GM18526 (cell line): ENCODE results near the gene TP63.

ENCODE experiments used
- POLR2A ChIP-seq: IDR thresholded peaks from 3 replicates; pipeline ENCODE4 v1.6.1; 2011; ENCODE audit not compliant: insufficient read length; ENCODE audit errors: extremely low read depth

The TP63 gene

DNA sequence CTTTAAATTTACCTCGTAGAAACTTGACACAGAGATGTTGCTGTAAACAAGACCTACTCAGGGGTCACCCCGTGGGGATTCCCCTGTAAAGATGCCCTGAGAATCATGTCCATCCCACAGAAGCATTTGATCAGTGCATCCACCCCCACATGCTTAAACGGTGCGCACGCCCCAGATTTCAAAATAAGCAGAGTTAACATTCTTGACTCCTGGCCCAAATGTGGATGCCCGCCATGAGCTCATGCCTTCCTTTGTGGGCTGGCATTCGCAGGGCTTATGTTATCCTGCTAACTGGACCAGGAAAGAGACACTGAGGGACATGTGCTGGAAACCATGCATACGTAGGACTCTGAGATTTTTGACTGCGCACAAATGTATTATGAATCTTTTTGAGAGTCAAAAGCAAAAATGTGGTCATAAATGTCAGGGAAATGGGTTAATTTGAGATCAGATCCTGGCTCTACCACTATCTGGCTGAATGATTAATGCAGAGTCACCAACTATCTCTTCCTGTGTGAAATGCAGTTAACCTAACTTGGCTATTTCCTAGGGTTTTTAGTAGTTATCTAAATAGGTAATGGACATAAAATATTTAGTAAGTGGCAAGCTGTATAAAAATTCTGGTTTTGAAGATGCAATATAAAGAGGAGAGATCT is 9.1 kb upstream of the TP63 start:
- TF ChIP-seq POLR2A = no peak

GRCh38 chr3:189622629-189623028 is 8.6 kb upstream of the TP63 start:
- TF ChIP-seq POLR2A = no peak

- no peak for TF ChIP-seq POLR2A
These were observed 7.1 kb upstream of the TP63 start for GRCh38 chr3:189624130-189624529.

- TF ChIP-seq POLR2A = no peak
These were observed 6.1 kb upstream of the TP63 start for GRCh38 chr3:189625071-189625470.

GRCh38 chr3:189625572-189625971 is 5.6 kb upstream of the TP63 start:
- TF ChIP-seq POLR2A = no peak

DNA sequence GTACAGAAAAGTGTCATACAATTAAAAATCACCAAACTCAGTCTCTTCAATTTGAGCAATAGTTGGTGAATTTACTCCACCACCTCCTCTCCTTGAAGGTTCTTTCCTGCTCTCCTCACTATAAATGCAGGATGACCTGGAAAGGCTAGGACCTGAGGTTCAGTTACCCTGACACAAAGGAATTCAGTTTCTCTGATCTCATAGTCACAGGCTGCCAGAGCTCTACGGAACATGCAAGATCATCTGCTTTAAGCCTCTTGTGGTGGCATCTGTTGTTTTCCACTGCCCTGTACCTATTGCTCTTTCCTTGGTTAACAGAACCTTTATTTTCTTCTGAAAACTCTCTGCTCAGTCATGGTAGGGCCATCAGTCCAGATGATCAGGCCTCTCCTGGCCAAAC is 4.9 kb upstream of the TP63 start:
- no peak for TF ChIP-seq POLR2A

GRCh38 chr3:189629803-189630455 is 1.3 kb upstream of the TP63 start:
- no peak for TF ChIP-seq POLR2A

GRCh38 chr3:189630767-189631372 is 319 bp upstream of the TP63 start:
- no peak for TF ChIP-seq POLR2A

DNA sequence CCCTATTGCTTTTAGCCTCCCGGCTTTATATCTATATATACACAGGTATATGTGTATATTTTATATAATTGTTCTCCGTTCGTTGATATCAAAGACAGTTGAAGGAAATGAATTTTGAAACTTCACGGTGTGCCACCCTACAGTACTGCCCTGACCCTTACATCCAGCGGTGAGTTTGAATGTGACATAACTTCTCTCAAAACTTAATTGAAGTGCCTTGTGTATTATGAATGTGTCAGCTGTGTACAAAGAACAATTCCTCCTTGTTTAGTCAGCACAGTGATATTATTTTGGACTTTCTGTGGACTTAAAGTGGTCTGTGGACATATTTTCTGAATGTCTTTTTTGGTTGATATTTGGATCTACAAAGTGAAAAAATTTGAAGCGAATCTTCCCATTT is 220 bp downstream of the TP63 start:
- TF ChIP-seq POLR2A = no peak

GRCh38 chr3:189632242-189632641 is 1.1 kb downstream of the TP63 start:
- no peak for TF ChIP-seq POLR2A

DNA sequence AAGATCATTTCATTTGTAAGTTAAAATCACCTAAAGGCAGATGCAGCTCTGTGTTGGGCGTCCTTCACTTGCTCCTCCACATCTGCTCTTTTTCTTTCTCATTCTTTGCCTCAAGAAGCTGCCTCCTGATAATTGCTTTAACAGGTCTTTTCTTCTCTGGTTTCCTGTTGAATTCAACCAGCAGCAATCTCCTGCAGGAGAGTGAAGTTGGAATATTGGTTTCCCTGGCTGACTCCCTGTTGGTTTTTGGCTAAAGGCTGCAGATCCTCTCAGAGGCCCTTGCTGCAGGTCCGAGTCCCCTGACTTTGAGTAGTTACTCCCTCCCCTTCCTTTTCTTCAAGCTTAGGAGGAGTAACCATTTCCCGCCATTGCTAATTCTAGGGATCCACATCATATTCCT is 4.2 kb downstream of the TP63 start:
- no peak for TF ChIP-seq POLR2A

DNA sequence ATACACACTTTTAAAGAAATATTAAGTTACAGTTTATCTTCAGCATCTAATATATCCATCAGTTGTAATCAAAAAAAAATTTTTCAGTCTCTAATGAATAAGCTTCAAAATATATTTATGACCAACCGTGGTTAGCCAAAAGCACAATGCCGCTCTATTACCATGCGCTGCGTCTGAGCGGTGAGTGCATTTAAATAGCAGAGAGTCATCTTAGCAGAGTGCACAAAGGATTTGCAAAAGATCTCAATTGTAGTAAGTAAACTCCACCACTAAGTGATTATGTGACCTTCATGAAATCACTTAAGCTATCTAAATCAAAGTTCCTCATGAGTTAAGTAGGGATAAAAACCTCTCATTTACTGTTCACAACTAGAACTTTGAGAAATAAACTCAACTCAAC is 4.9 kb downstream of the TP63 start:
- no peak for TF ChIP-seq POLR2A

DNA sequence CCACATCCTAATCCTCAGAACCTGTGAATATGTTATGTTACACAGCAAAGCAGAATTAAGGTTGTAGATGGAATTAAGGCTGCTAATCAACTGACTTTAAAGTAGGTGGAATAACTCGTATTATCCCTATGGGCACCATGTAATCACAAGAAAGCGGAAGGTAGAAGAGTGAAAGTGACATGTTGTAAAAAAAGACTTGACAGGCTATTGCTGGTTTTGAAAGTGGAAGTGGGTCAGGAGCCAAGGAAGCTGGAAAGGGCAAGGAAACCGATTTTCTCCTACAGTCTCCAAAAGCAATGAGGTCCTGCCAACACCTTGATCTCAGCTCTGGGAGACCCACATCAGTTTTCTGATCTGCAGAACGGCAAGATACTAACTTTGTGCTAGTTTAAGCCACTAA is 6.6 kb downstream of the TP63 start:
- no peak for TF ChIP-seq POLR2A

DNA sequence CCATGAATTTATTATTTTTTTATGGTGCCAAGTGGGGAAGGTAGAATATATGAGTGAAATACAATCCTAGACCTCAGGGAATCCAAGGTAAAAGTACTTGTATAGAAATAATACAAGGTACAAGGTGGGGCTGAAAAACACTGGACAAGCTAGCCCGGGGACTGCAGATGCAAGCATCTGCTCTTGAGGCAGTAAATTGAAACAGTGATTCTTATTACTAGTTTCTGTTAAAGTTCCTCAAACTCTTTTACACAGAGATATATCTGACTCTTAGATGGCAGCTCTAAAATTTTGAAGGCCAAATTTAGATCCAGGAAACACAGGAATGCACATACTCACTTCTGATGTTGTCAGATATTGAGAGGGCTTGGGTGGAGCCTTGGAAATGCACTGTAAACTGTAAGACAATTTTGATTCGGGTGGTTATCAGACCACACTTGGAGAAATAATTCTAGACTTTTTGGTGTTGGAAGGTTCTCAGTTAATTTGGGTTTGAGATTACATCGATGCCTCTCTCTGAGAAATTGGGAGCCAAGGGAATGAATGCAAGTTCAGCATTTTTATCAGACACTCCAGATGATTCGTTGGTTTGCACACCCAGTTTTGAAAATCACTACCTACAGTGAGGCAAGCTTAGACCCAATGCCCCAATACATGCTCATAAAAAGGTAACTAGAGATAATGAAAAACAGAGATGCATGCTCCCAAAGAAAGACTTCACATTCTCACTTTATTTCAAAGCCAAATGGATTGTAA is 7.3 kb downstream of the TP63 start:
- no peak for TF ChIP-seq POLR2A

- no peak for TF ChIP-seq POLR2A
These were observed 10.6 kb downstream of the TP63 start for GRCh38 chr3:189641776-189642175.
